MCF 10A (cell line): ENCODE results near the gene ADPRHL1. TPM values are rescaled to one million over a fixed set of nuclear protein-coding genes. Genes with fewer than 3 reads are reported as not detected.
"Not testable (repeated sequence)": the region's sequence is repeated elsewhere in the genome, so short reads cannot be mapped to it uniquely, and the experiment has no call there.

ENCODE experiments used
- BruUV-seq: library from RNA; stranded (reverse); fragments of 400-500 nt; replicated peaks from 2 replicates; lab custom pipeline; 2021; lab: Mats Ljungman, UMichigan
- CTCF ChIA-PET: fragments of 300-600 bp; sonication (Branson Sonifier 250); formaldehyde crosslinking; extraction: SDS; loops from one replicate; lab custom pipeline; 2021; ENCODE audit warnings: antibody characterized with exemption, inconsistent platforms; lab: Yijun Ruan, JAX
- POLR2A ChIA-PET: fragments of 300-600, 350-650 bp; sonication (Branson Sonifier 250); formaldehyde crosslinking; extraction: SDS; loops from one replicate; lab custom pipeline; 2020; ENCODE audit warnings: antibody characterized with exemption, inconsistent platforms; lab: Yijun Ruan, JAX
- DNase-seq: peaks from one replicate; pipeline ENCODE4 v3.0.0-alpha.2; 2018; ENCODE audit not compliant: unreplicated experiment
- H3K27ac Mint-ChIP-seq: one replicate; pipeline ENCODE4 v1.8.0; 2022; ENCODE audit warnings: mild to moderate bottlenecking, low read depth, mixed read lengths; ENCODE audit not compliant: unreplicated experiment
- H3K27me3 Mint-ChIP-seq: one replicate; pipeline ENCODE4 v1.8.0; 2022; ENCODE audit warnings: mixed read lengths; ENCODE audit not compliant: insufficient read depth, unreplicated experiment
- H3K36me3 Mint-ChIP-seq: one replicate; pipeline ENCODE4 v1.8.0; 2022; ENCODE audit warnings: mild to moderate bottlenecking, moderate library complexity, mixed read lengths; ENCODE audit not compliant: insufficient read depth, unreplicated experiment
- H3K4me1 Mint-ChIP-seq: one replicate; pipeline ENCODE4 v1.8.0; 2022; ENCODE audit warnings: mixed read lengths; ENCODE audit not compliant: insufficient read depth, unreplicated experiment
- H3K4me3 Mint-ChIP-seq: one replicate; pipeline ENCODE4 v1.8.0; 2022; ENCODE audit warnings: mild to moderate bottlenecking, moderate library complexity, mixed read lengths; ENCODE audit not compliant: unreplicated experiment
- H3K9me3 Mint-ChIP-seq: one replicate; pipeline ENCODE4 v1.8.0; 2022; ENCODE audit warnings: mixed read lengths; ENCODE audit not compliant: unreplicated experiment
- CTCF ChIP-seq: fragments of 200-600 bp; IDR thresholded peaks from one replicate; pipeline ENCODE4 v1.8.0; 2022; ENCODE audit warnings: antibody characterized with exemption, mild to moderate bottlenecking; ENCODE audit not compliant: unreplicated experiment
- intact Hi-C: fragments of 100-400 bp; cut with micrococcal nuclease; formaldehyde crosslinking; loops from 2 replicates; pipeline ENCODE4 v1.14.1; 2022
- total RNA-seq: library from RNA; stranded (reverse); gene quantifications from 2 replicates; pipeline ENCODE4 v1.2.3, GENCODE V29; 2022

ADPRHL1 gene
- total RNA-seq, 1 experiment from 2014 or later, result 2.6 TPM

- POLR2A ChIA-PET, result interaction anchor here (4.9 kb wide), 1 partner anchor 15 kb away, joined by 28 read pairs; the partner anchor contains the start of gene DCUN1D2
- Mint-ChIP-seq H3K4me1 (no peaks in the 10 kb centered on the region), H3K27ac (no peak overlapping the region), H3K27me3 (no peaks in the 10 kb centered on the region), H3K36me3 (peaks cover 57% of the 10 kb centered on the region), H3K9me3 (no peaks in the 10 kb centered on the region), H3K4me3 (no peak overlapping the region)
- peak; percentile 82 for DNase-seq
- no TSS peak for BruUV-seq
- CTCF ChIA-PET, result interaction anchor here (0.6 kb wide), 1 partner anchor 89 kb away, joined by 4 read pairs; no protein-coding TSS in a partner anchor
- intact Hi-C loops, result no loop called here
- TF ChIP-seq CTCF, result no peak
These were observed 20.9 kb upstream of the ADPRHL1 start for GRCh38 chr13:113474179-113474578.

- no peaks in the 10 kb centered on the region for H3K4me1 Mint-ChIP-seq
- H3K27me3 Mint-ChIP-seq, result no peaks in the 10 kb centered on the region
- no peak for DNase-seq
- ChIA-PET POLR2A (interaction anchor here (0.7 to 0.8 kb wide), 2 partner anchors 16 to 17 kb away, joined by 4 to 7 read pairs; no protein-coding TSS in a partner anchor), CTCF (no interaction called here)
- peaks cover 72% of the 10 kb centered on the region for H3K36me3 Mint-ChIP-seq
- TF ChIP-seq CTCF, result no peak
- H3K4me3 Mint-ChIP-seq, result no peak overlapping the region
- intact Hi-C loops, result no loop called here
- H3K27ac Mint-ChIP-seq, result no peak overlapping the region
- H3K9me3 Mint-ChIP-seq, result no peaks in the 10 kb centered on the region
- no TSS peak for BruUV-seq
These were observed 19.2 kb upstream of the ADPRHL1 start for GRCh38 chr13:113472355-113473025.

GRCh38 chr13:113471844-113472243 is 18.6 kb upstream of the ADPRHL1 start:
- Mint-ChIP-seq H3K27ac (no peak overlapping the region), H3K9me3 (no peaks in the 10 kb centered on the region), H3K4me1 (no peaks in the 10 kb centered on the region), H3K4me3 (no peak overlapping the region), H3K27me3 (no peaks in the 10 kb centered on the region), H3K36me3 (peaks cover 69% of the 10 kb centered on the region)
- intact Hi-C loops, result no loop called here
- ChIA-PET CTCF (no interaction called here), POLR2A (interaction anchor here (0.7 to 0.8 kb wide), 2 partner anchors 16 to 18 kb away, joined by 4 to 7 read pairs; no protein-coding TSS in a partner anchor)
- DNase-seq, result no peak
- TF ChIP-seq CTCF, result no peak
- BruUV-seq, result no TSS peak

GRCh38 chr13:113470635-113471163 is 17.4 kb upstream of the ADPRHL1 start:
- H3K4me3 Mint-ChIP-seq, H3K4me1 Mint-ChIP-seq: not testable (repeated sequence)
- peaks cover 69% of the 10 kb centered on the region for H3K36me3 Mint-ChIP-seq

More at GRCh38 chr13:113470635-113471163, 17.4 kb upstream of the ADPRHL1 start:
- CTCF ChIA-PET, result interaction anchor here (0.6 kb wide), 1 partner anchor 115 kb away, joined by 3 read pairs; no protein-coding TSS in a partner anchor
- DNase-seq, H3K27ac Mint-ChIP-seq, BruUV-seq, H3K27me3 Mint-ChIP-seq, intact Hi-C loops, POLR2A ChIA-PET, H3K9me3 Mint-ChIP-seq: not testable (repeated sequence)
